ENCODE results near the gene TMEM131.

- TF ChIP-seq CTCF (IDR thresholded peaks at IDR 0.05; ENCODE audit: low read depth, low read length) (no peak), EZH2phosphoT487 (IDR thresholded peaks at IDR 0.05; ENCODE audit: low read depth) (no peak)
Observed at GRCh38 chr2:97731274-97732020, 264.3 kb downstream of the TMEM131 start.

All from OCI-LY3 (cell line).